ENCODE data around the gene BTBD8. TPM values are rescaled to one million over a fixed set of nuclear protein-coding genes. Genes with fewer than 3 reads are reported as not detected.

Gene BTBD8
- total and polyA plus RNA-seq, 2 experiments from 2014 or later: 2.9 to 4.1 TPM

DNA sequence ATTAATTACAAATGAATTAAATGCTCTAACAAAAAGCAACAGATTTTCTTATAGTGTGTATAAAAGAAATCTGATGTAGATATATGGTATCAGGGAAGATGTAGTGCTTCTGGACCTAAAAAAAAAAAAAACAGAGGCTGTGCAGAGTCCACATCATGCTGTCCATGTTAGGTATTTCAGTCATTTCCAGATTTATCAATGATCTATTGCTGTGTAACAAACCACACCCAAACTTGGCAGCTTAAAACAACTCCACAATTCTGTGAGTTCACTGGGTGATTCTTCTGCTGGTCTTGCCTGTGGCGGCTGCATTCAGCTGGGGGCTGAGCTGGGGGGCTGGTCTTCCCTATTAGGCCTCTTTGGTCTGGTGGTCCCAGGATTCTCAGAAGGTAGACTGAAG is 85.2 kb downstream of the BTBD8 start:
- no peak for ATAC-seq
- Mint-ChIP-seq H3K4me1 (no peaks in the 10 kb centered on the region), H3K36me3 (ENCODE audit: low read depth) (no peaks in the 10 kb centered on the region)

More for the DNA sequence above, 85.2 kb downstream of the BTBD8 start:
- Mint-ChIP-seq H3K9me3 (peaks cover under 1% of the 10 kb centered on the region; the same call in 2 of the 3 replicates), H3K4me3 (no peak overlapping the region), H3K27me3 (ENCODE audit: insufficient read depth, low read depth, poor library complexity) (no peaks in the 10 kb centered on the region), H3K27ac (no peak overlapping the region)
- TF ChIP-seq ZNF331 (CRISPR knock-in tag; IDR thresholded peaks at IDR 0.05; ENCODE audit: low read depth) (no peak), JUNB (IDR thresholded peaks at IDR 0.05; ENCODE audit: unreplicated experiment) (no peak), POLR2AphosphoS5 (IDR thresholded peaks at IDR 0.05; ENCODE audit: low read depth) (no peak), NANOG (IDR thresholded peaks at IDR 0.05; ENCODE audit: borderline replicate concordance) (no peak), ZNF114 (CRISPR knock-in tag; IDR thresholded peaks at IDR 0.05) (no peak), STAT1 (IDR thresholded peaks at IDR 0.05; ENCODE audit: unreplicated experiment) (no peak), EZH2 (IDR thresholded peaks at IDR 0.05; ENCODE audit: low read depth, unreplicated experiment) (no peak), EZH2phosphoT487 (IDR thresholded peaks at IDR 0.05; ENCODE audit: unreplicated experiment) (no peak), CREB1 (CRISPR knock-in tag; IDR thresholded peaks at IDR 0.05; ENCODE audit: low read depth) (no peak)
- TF ChIP-seq, protein P1, sequence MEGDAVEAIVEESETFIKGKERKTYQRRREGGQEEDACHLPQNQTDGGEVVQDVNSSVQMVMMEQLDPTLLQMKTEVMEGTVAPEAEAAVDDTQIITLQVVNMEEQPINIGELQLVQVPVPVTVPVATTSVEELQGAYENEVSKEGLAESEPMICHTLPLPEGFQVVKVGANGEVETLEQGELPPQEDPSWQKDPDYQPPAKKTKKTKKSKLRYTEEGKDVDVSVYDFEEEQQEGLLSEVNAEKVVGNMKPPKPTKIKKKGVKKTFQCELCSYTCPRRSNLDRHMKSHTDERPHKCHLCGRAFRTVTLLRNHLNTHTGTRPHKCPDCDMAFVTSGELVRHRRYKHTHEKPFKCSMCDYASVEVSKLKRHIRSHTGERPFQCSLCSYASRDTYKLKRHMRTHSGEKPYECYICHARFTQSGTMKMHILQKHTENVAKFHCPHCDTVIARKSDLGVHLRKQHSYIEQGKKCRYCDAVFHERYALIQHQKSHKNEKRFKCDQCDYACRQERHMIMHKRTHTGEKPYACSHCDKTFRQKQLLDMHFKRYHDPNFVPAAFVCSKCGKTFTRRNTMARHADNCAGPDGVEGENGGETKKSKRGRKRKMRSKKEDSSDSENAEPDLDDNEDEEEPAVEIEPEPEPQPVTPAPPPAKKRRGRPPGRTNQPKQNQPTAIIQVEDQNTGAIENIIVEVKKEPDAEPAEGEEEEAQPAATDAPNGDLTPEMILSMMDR (conservative IDR thresholded peaks at IDR 0.05; ENCODE audit: low read depth in 2 of 2): no peak
- TF ChIP-seq, protein P2, sequence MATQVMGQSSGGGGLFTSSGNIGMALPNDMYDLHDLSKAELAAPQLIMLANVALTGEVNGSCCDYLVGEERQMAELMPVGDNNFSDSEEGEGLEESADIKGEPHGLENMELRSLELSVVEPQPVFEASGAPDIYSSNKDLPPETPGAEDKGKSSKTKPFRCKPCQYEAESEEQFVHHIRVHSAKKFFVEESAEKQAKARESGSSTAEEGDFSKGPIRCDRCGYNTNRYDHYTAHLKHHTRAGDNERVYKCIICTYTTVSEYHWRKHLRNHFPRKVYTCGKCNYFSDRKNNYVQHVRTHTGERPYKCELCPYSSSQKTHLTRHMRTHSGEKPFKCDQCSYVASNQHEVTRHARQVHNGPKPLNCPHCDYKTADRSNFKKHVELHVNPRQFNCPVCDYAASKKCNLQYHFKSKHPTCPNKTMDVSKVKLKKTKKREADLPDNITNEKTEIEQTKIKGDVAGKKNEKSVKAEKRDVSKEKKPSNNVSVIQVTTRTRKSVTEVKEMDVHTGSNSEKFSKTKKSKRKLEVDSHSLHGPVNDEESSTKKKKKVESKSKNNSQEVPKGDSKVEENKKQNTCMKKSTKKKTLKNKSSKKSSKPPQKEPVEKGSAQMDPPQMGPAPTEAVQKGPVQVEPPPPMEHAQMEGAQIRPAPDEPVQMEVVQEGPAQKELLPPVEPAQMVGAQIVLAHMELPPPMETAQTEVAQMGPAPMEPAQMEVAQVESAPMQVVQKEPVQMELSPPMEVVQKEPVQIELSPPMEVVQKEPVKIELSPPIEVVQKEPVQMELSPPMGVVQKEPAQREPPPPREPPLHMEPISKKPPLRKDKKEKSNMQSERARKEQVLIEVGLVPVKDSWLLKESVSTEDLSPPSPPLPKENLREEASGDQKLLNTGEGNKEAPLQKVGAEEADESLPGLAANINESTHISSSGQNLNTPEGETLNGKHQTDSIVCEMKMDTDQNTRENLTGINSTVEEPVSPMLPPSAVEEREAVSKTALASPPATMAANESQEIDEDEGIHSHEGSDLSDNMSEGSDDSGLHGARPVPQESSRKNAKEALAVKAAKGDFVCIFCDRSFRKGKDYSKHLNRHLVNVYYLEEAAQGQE (IDR thresholded peaks at IDR 0.05; ENCODE audit: unreplicated experiment): no peak
- TF ChIP-seq, protein P3, sequence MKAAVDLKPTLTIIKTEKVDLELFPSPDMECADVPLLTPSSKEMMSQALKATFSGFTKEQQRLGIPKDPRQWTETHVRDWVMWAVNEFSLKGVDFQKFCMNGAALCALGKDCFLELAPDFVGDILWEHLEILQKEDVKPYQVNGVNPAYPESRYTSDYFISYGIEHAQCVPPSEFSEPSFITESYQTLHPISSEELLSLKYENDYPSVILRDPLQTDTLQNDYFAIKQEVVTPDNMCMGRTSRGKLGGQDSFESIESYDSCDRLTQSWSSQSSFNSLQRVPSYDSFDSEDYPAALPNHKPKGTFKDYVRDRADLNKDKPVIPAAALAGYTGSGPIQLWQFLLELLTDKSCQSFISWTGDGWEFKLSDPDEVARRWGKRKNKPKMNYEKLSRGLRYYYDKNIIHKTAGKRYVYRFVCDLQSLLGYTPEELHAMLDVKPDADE (IDR thresholded peaks at IDR 0.05): no peak
- Histone ChIP-seq H3K4me2 (no peak overlapping the region), H3K36me3 (ENCODE audit: insufficient read depth) (no peaks in the 10 kb centered on the region), H3F3A (replicated peaks; ENCODE audit: low read depth) (no peaks in the 10 kb centered on the region), H4K20me1 (replicated peaks; ENCODE audit: insufficient read depth) (no peaks in the 10 kb centered on the region), H3K4me1 (ENCODE audit: insufficient read depth) (no peaks in the 10 kb centered on the region), H3K4me3 (no peak overlapping the region), H3K27me3 (ENCODE audit: insufficient read depth) (no peaks in the 10 kb centered on the region), H3K9me2 (ENCODE audit: insufficient read depth) (no peaks in the 10 kb centered on the region), H3K79me2 (replicated peaks; ENCODE audit: insufficient read depth) (no peaks in the 10 kb centered on the region), H3K27ac (ENCODE audit: low read depth) (no peak overlapping the region), H2AFZ (no peak overlapping the region)
- DNase-seq (ENCODE audit: low spot score): no peak
